Testis (tissue), 2 donors: ENCODE results near the gene CDC42BPB.
A peak's percentile ranks its signal among the peaks of the same experiment; 100 is the strongest.

ENCODE experiments used
- CTCF ChIP-seq, 3 experiments: fragments of 450-650 bp in 2 of 3; fragments of 200-600 bp in 1 of 3; sonication (generic) in 1 of 3; IDR thresholded peaks; one replicate each; pipeline ENCODE4 v1.5.1; 2016 to 2019; ENCODE audit warnings: antibody characterized with exemption in 3 of 3, mild to moderate bottlenecking in 2 of 3, moderate library complexity in 1 of 3
- POLR2A ChIP-seq: fragments of 450-650 bp; IDR thresholded peaks from one replicate; pipeline ENCODE4 v1.6.1; 2017; ENCODE audit warnings: antibody characterized with exemption, mild to moderate bottlenecking, moderate library complexity

DNA sequence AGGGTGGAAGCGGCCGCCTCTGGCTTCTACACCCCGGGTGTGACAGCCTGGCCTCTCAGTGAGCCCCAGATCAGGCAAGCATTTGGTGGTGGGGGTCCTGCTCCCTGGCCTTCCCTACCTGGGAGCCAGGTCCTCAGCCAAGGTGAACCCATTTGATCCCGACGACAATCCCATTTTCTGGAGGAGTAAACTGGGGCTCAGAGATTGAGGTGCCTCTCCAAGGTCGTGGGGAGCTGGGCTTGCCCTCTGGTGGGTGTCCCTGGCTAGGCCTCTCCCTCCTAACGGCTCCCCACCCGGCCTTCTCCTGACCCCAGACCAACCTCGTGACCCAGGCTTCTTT is 34.5 kb upstream of the CDC42BPB start:
- TF ChIP-seq CTCF (IDR thresholded peaks at IDR 0.05) (peak in 1 of 3 experiments; percentile 16), POLR2A (no peak)
